Measurements from ENCODE around the gene C11orf87. TPM values are rescaled to one million over a fixed set of nuclear protein-coding genes. Genes with fewer than 3 reads are reported as not detected.

The C11orf87 gene
- total RNA-seq, 1 donor from 2014 or later: not detected

DNA sequence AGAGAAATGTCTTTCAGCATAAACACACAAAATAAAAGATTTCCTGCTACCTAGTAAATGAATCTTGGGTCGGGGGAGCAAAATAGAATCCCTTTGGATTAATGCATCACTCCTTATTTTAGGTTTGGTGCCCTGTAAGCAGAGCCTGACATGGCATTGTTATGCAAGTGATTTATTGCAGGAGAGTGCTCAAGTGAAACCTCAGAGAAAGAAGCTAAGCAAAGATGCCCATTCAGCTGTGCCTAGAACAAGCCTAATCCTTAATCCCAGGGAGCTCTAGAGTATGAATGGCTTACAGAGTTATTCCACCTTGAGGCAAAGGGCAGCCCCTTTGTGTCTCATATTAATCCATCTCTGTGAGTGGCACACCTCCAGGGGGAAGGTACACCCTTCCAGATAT is 21.1 kb downstream of the C11orf87 start:
- DNase-seq (ENCODE audit: low read depth): no peak
- Histone ChIP-seq H3K4me3 (ENCODE audit: low read depth, low read length) (no peak overlapping the region), H3K27me3 (ENCODE audit: control insufficient read depth, insufficient read depth, low read length) (no peaks in the 10 kb centered on the region), H3K36me3 (ENCODE audit: control insufficient read depth, insufficient read depth, low read length) (no peaks in the 10 kb centered on the region)
- FAIRE-seq: no peak
- TF ChIP-seq, protein P1, sequence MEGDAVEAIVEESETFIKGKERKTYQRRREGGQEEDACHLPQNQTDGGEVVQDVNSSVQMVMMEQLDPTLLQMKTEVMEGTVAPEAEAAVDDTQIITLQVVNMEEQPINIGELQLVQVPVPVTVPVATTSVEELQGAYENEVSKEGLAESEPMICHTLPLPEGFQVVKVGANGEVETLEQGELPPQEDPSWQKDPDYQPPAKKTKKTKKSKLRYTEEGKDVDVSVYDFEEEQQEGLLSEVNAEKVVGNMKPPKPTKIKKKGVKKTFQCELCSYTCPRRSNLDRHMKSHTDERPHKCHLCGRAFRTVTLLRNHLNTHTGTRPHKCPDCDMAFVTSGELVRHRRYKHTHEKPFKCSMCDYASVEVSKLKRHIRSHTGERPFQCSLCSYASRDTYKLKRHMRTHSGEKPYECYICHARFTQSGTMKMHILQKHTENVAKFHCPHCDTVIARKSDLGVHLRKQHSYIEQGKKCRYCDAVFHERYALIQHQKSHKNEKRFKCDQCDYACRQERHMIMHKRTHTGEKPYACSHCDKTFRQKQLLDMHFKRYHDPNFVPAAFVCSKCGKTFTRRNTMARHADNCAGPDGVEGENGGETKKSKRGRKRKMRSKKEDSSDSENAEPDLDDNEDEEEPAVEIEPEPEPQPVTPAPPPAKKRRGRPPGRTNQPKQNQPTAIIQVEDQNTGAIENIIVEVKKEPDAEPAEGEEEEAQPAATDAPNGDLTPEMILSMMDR (IDR thresholded peaks at IDR 0.05; ENCODE audit: insufficient read depth, low read length, severe bottlenecking): no peak

DNA sequence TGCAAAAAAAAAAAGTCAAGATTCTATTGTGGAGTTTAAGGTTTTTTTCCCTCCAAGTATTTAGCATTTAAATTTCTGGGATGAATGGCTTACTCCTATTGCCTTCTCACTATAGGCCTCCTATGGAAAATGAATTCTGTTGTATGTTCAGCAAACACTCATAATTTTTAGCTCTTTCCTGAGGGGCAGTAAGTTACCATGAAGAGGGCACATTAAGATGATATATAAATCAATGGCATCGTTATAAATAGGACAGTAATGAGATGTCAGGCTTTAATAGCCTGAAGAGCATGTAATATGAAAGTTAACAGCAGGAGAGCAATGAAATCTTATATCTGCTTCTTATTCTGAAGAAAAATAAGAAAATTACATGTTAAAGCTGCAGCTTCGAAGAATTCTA is 32.9 kb downstream of the C11orf87 start:
- FAIRE-seq (no peak), DNase-seq (ENCODE audit: low read depth) (no peak)
- H3K36me3 ChIP-seq (ENCODE audit: control insufficient read depth, insufficient read depth, low read length): no peaks in the 10 kb centered on the region
- TF ChIP-seq, protein P1 (IDR thresholded peaks at IDR 0.05; ENCODE audit: insufficient read depth, low read length, severe bottlenecking): no peak
- no peak overlapping the region for H3K4me3 ChIP-seq (ENCODE audit: low read depth, low read length)
- no peaks in the 10 kb centered on the region for H3K27me3 ChIP-seq (ENCODE audit: control insufficient read depth, insufficient read depth, low read length)

Data from bronchial epithelial cell (primary cell).